CD14-positive monocyte (primary cell): ENCODE measurements around the gene ATP2B1. TPM values are rescaled to one million over a fixed set of nuclear protein-coding genes. Genes with fewer than 3 reads are reported as not detected.

ENCODE experiments used
- DNase-seq, 3 donors: peaks; one replicate each; pipeline ENCODE4 v3.0.0-alpha.2; 2011 to 2022
- H2AFZ ChIP-seq: 2 replicates; pipeline ENCODE4 v1.6.0; 2012; ENCODE audit warnings: mild to moderate bottlenecking, low read depth, low read length, inconsistent platforms; ENCODE audit not compliant: insufficient read depth, poor library complexity, severe bottlenecking
- H3K27ac ChIP-seq, 2 donors: 1 replicate in 1 of 2; 2 replicates in 1 of 2; pipeline ENCODE4 v1.5.1; 2012 to 2013; ENCODE audit warnings: low read length in 2 of 2, control low read depth in 1 of 2, inconsistent platforms in 1 of 2, low read depth in 1 of 2, mild to moderate bottlenecking in 1 of 2
- H3K27me3 ChIP-seq, 2 donors: one replicate each; pipeline versions ENCODE4 v1.6.0 to v1.6.1; 2011 to 2013; ENCODE audit warnings: low read length in 2 of 2; ENCODE audit not compliant: control insufficient read depth in 2 of 2, insufficient read depth in 2 of 2
- H3K36me3 ChIP-seq, 2 donors: replicated peaks in 1 of 2; 1 replicate in 1 of 2; 2 replicates in 1 of 2; pipeline versions ENCODE4 v1.5.1 to v1.6.1; 2012 to 2013; ENCODE audit warnings: low read length in 2 of 2, control low read depth in 1 of 2, inconsistent platforms in 1 of 2, mild to moderate bottlenecking in 1 of 2; ENCODE audit not compliant: insufficient read depth in 2 of 2, control insufficient read depth in 1 of 2
- H3K4me1 ChIP-seq, 2 donors: 1 replicate in 1 of 2; 2 replicates in 1 of 2; pipeline versions ENCODE4 v1.5.1 to v1.6.1; 2012 to 2013; ENCODE audit warnings: low read length in 2 of 2, control low read depth in 1 of 2, inconsistent platforms in 1 of 2, mild to moderate bottlenecking in 1 of 2, moderate library complexity in 1 of 2; ENCODE audit not compliant: insufficient read depth in 2 of 2, control insufficient read depth in 1 of 2
- H3K4me2 ChIP-seq: replicated peaks from 2 replicates; pipeline ENCODE3; 2012; ENCODE audit warnings: low read length, moderate library complexity, mild to moderate bottlenecking; ENCODE audit not compliant: poor library complexity, severe bottlenecking; ENCODE audit errors: extremely low read depth
- H3K4me3 ChIP-seq, 3 experiments: fragments of 200-600 bp in 1 of 3; sonication (generic) in 1 of 3; replicated peaks in 1 of 3; 1 replicate in 2 of 3; 2 replicates in 1 of 3; pipeline ENCODE4 v1.5.1; 2011 to 2013; ENCODE audit warnings: low read length in 3 of 3, mild to moderate bottlenecking in 3 of 3, control low read depth in 2 of 3, low read depth in 2 of 3, inconsistent platforms in 1 of 3, moderate library complexity in 1 of 3
- H3K79me2 ChIP-seq: 2 replicates; pipeline ENCODE4 v1.6.0; 2012; ENCODE audit warnings: mild to moderate bottlenecking, control low read depth, inconsistent platforms, low read length, moderate library complexity; ENCODE audit not compliant: insufficient read depth
- H3K9ac ChIP-seq: 2 replicates; pipeline ENCODE4 v1.6.0; 2017; ENCODE audit warnings: low read length, mild to moderate bottlenecking; ENCODE audit not compliant: insufficient read depth, poor library complexity, severe bottlenecking
- H3K9me3 ChIP-seq, 2 donors: replicated peaks in 1 of 2; 1 replicate in 1 of 2; 2 replicates in 1 of 2; pipeline versions ENCODE4 v1.5.1 to v1.6.1; 2012 to 2013; ENCODE audit warnings: low read length in 2 of 2, control low read depth in 1 of 2; ENCODE audit not compliant: control insufficient read depth in 1 of 2, insufficient read depth in 1 of 2
- H4K20me1 ChIP-seq: 2 replicates; pipeline ENCODE4 v1.6.0; 2012; ENCODE audit warnings: mild to moderate bottlenecking, low read length, control low read depth, moderate library complexity; ENCODE audit not compliant: insufficient read depth
- H3K27ac Mint-ChIP-seq, 7 donors: one replicate each; pipeline ENCODE4 v1.8.0; 2020; ENCODE audit warnings: mild to moderate bottlenecking in 7 of 7, mixed read lengths in 7 of 7, moderate library complexity in 6 of 7, inconsistent platforms in 2 of 7
- H3K27me3 Mint-ChIP-seq, 3 donors: one replicate each; pipeline ENCODE4 v1.8.0; 2021 to 2022; ENCODE audit warnings: low read depth in 3 of 3, mild to moderate bottlenecking in 3 of 3, mixed read lengths in 3 of 3, moderate library complexity in 3 of 3, inconsistent platforms in 1 of 3
- H3K36me3 Mint-ChIP-seq, 2 donors: one replicate each; pipeline ENCODE4 v1.8.0; 2020; ENCODE audit warnings: mixed read lengths in 2 of 2, inconsistent platforms in 1 of 2, mild to moderate bottlenecking in 1 of 2
- H3K4me1 Mint-ChIP-seq: one replicate; pipeline ENCODE4 v1.8.0; 2020; ENCODE audit warnings: mild to moderate bottlenecking, mixed read lengths
- H3K4me3 Mint-ChIP-seq, 2 donors: one replicate each; pipeline ENCODE4 v1.8.0; 2020; ENCODE audit warnings: mild to moderate bottlenecking in 2 of 2, mixed read lengths in 2 of 2, moderate library complexity in 1 of 2
- H3K9me3 Mint-ChIP-seq, 7 donors: one replicate each; pipeline ENCODE4 v1.8.0; 2020 to 2022; ENCODE audit warnings: mixed read lengths in 7 of 7, mild to moderate bottlenecking in 6 of 7, moderate library complexity in 6 of 7, inconsistent platforms in 2 of 7
- CTCF ChIP-seq: fragments of 200-600 bp; IDR thresholded peaks from one replicate; pipeline ENCODE4 v1.8.0; 2022; ENCODE audit warnings: antibody characterized with exemption, mild to moderate bottlenecking
- WGBS: methylation state at CpG from one replicate; pipeline ENCODE4 v1.1.5; 2013; ENCODE audit warnings: missing lambda C conversion rate; ENCODE audit not compliant: insufficient coverage; 5-methylcytosine and 5-hydroxymethylcytosine counted together
- intact Hi-C, 2 donors: fragments of 100-400 bp; cut with micrococcal nuclease; formaldehyde crosslinking; loops; one replicate each; pipeline versions ENCODE4 v1.15.0 to v1.15.1; 2023
- polyA plus RNA-seq, 3 donors: library from polyadenylated mRNA; depleted of rRNA in 1 of 3; unstranded in 2 of 3; stranded (reverse) in 1 of 3; fragments of 300-500 nt in 2 of 3; fragments of >200 nt in 1 of 3; fragmentation: Illumina TruSeq in 2 of 3; gene quantifications; 1 replicate in 2 of 3; 2 replicates in 1 of 3; pipeline ENCODE4 v1.2.3, GENCODE V29; 2012 to 2021

The ATP2B1 gene
- polyA plus RNA-seq, 3 donors: 35.9 to 59.3 (median 53.9) TPM

- no peak for DNase-seq
- Mint-ChIP-seq H3K9me3 (peaks cover 15 to 24% (median 17%) of the 10 kb centered on the region in 7 donors), H3K4me3 (no peak overlapping the region), H3K4me1 (peaks cover 3% of the 10 kb centered on the region), H3K36me3 (peaks cover 20 to 26% of the 10 kb centered on the region in 2 donors), H3K27me3 (peaks cover 0 to 2% (median 0%) of the 10 kb centered on the region in 3 donors), H3K27ac (peak overlapping the region in 3 of 7 donors; percentile 1 to 58 (median 25))
- Histone ChIP-seq H3K4me1 (no peaks in the 10 kb centered on the region), H3K27me3 (no peaks in the 10 kb centered on the region), H3K9me3 (peaks cover 0 to 16% of the 10 kb centered on the region in 2 donors), H3K9ac (no peak overlapping the region), H3K36me3 (no peaks in the 10 kb centered on the region), H3K79me2 (peaks cover 97% of the 10 kb centered on the region), H3K4me2 (no peak overlapping the region), H3K4me3 (no peak overlapping the region), H3K27ac (no peak overlapping the region), H4K20me1 (peaks cover 100% of the 10 kb centered on the region), H2AFZ (no peak overlapping the region)
- TF ChIP-seq CTCF: no peak
- intact Hi-C loops: no loop called here
Observed at GRCh38 chr12:89685363-89685972, 23.2 kb downstream of the ATP2B1 start.

DNA sequence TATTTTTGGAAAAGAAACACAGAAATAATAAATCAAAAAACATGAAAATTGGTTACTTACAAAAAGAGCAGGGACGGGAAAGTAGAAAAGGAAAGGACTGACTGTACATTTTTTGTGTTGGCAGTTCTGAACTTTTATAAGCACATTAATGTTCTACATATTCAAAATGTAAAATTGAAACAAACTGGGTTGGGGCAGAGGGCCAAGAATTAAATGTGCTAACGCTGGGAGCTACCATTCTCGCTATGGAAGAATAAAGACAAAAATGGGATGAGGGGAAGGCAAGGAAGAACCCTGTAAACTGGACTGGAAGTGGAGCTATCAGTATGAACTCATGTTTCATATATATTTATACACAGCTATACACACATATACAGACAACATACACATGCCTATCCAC, 24.5 kb downstream of the ATP2B1 start:
- H4K20me1 ChIP-seq: peaks cover 100% of the 10 kb centered on the region
- no peak overlapping the region for H3K4me3 ChIP-seq
- no CpG with 5 or more reads among the region's 3 CpGs for WGBS
- intact Hi-C loops: no loop called here
- peaks cover 97% of the 10 kb centered on the region for H3K79me2 ChIP-seq
- Mint-ChIP-seq H3K27ac (peak overlapping the region in 2 of 7 donors; percentile 5 to 17), H3K4me3 (no peak overlapping the region), H3K9me3 (peaks cover 19 to 33% (median 22%) of the 10 kb centered on the region in 7 donors), H3K4me1 (peaks cover 7% of the 10 kb centered on the region), H3K36me3 (peaks cover 29 to 30% of the 10 kb centered on the region in 2 donors), H3K27me3 (peaks cover 0 to 2% (median 0%) of the 10 kb centered on the region in 3 donors)
- H3K4me1 ChIP-seq: no peaks in the 10 kb centered on the region
- no peak overlapping the region for H2AFZ ChIP-seq
- no peaks in the 10 kb centered on the region for H3K27me3 ChIP-seq
- no peaks in the 10 kb centered on the region for H3K36me3 ChIP-seq
- H3K27ac ChIP-seq: no peak overlapping the region
- no peak for DNase-seq
- no peak for TF ChIP-seq CTCF
- no peak overlapping the region for H3K9ac ChIP-seq
- peaks cover 0 to 19% of the 10 kb centered on the region in 2 donors for H3K9me3 ChIP-seq
- no peak overlapping the region for H3K4me2 ChIP-seq
